GM19463 (cell line): ENCODE measurements around the gene REXO1.

Source experiments
- ATAC-seq: cut with Tn5 transposase; IDR thresholded peaks from one replicate; pipeline ENCODE4 v1.9.1; 2021; ENCODE audit warnings: mild to moderate bottlenecking, moderate library complexity; ENCODE audit not compliant: unreplicated experiment

Gene REXO1

DNA sequence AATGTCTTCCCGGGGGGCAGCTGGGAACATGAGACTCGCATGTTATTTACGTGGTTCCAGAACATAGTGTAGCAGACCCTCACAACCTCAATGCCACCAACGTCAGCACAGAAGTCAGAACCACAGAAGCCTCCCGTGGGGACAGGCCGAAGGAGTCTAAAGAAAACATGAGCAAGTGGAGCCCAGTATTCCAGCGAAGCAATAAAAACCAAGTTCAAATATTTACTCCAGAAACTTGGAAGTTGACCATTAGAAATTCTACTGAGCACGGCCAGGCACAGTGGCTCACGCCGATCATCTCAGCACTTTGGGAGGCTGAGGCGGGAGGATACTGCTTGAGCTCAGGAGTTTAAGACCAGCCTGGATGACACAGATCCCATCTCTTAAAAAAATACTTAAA, 18.3 kb downstream of the REXO1 start:
- no peak for ATAC-seq

DNA sequence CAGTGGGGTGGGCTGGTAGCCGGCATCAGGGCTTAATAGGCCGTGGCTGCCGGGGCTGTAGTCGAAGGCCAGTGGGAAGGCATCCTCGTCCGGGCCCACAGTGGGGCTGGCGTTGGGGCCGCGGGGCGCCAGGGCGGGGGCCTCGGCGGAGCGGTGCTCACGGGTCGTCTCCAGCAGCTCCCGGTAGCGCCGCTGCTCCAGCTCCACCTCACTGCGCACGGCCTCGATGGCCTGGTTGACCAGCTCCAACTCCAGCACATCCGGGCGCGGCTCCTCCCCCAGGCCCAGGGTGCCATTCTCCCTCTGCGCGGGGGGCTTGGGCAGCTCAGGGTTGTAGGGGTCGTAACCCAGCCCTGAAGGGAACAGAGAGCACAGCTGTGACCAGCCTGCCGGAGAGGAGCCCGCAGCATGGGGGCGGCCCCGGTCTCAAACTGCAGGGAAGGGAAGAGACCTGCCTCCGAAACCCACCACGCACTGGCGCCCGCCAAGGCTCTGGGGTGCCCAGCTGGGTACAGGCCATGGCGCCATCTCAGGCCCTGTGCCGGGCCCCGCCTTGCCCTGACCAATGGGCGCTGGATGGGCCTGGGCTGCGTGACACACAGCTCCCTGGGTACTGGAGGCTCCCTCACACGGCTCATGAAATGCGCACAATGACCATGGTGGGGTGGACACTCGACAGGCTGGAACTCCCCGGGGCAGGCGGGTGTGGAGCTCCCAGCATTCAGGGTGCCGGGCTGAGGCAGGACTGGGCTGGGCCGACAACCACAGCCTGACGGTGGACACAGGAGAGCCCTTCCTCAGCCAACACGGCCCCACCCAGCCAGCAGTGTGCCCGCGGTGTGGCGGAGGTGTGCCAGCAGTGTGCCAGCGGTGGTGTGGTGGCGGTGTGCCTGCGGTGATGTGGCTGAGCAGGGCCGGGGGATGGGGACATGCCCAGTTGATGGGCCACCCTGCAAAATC, 19.7 kb downstream of the REXO1 start:
- ATAC-seq, result no peak

DNA sequence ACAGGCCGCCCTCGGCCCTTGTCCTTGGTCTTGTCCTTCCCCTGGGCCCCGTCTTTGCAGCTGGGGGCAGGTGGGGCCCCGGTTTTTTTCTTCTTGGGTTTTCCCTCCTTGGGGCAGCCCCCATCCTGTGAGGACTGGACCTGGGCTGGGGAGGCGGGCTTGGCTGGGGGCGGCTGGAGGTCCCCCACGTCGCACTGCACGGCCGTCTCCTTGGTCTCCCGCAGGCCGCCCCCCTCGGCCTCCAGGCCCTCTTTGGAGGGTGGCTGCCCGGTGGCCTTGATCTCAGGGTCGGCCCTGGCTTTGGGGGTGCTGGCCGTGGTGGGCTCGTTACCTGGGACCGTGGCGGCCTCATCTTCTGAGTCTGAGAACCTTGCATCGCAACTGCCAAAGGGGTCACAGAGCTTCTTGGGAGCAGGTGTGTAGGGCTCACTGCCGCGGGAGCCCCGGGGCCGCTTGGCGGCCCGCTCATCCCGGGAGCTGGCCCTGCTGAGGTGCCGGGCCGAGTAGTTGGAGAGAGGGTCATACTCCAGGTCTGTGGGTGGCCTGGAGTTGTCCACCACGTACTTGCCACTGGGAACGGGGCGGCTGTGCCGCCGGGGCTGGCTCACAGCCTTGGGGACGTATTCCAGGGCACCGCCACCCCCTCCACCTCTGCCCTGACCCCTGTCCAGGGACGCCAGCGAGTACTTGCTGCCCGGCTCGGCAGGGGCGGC, 20.6 kb downstream of the REXO1 start:
- no peak for ATAC-seq

DNA sequence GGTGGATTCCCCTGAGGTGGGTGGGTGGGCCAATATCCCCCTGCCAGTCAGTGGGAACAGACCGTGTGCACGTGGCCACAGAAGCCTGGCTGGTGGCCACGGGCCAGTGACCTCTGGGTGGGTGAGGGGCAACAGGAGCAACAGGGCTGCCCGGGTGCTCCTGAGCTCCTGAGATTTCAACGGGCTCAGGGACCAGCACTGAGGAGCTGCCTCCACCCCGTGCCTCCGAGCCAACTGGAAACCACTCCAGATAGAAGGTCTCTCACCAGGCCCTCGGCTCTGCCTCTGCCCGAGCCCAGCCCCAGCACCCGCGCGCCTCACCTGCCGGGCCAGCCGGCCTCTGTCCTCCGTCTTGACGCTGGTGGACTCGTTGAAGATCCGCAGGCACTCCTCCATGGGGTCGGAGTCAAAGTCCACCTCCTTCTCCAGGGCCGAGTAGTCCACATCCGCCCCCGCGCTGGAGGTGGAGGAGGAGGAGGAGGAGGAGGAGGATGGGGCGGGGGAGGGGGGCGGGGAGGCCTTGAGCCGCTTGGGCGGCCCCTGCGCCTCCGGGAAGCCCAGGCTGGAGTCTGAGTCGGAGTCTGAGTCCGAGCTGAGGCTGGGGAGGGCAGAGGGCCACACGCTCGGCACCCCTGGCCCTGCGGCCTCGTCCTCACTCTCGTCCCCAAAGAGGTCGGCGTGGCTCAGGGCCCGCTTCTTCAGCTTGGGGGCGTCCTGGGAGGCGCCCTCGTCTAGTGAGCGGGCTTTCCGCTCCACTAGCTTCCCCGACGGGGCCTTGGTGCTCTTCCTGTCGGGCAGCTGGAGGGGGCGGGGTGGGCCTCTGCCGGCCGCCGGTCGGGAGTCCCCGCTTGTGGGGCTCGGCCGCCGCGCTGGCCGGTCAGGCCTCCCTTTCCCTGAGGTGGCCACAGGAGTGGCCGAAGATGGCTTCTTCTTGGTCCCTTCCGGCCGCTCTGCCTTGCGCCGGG, 21.4 kb downstream of the REXO1 start:
- no peak for ATAC-seq

DNA sequence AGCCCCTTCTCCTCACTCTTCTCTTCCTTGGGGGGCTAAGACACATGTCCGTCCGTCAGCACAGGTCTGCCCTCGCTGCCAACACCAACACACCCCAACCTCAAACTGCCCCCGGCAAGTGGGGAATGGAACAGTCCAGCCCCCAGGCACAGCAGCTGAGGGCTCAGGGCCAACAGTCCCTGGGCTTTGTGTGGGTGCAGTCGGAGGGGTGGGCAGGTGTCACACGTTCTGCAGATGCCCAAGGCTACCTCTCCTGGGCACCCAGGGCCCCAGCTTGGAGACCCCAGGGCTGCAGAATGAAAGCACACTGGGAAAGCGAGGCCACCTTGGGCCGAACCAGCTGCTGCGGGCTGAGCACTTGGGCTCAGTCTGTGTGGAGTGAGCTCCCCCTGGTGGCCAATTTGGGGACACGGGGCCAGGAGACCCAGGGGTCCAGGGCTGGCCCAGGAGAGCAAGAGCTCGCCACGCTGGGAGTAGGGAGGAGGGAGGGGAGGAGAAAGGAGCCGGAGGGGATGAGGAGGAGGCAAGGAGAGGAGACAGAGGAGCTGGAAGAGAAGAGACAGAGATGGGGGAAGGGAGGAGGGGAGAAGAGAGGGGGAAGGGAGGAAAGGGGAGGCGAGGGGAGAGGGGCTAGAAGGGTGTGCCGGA, 22.2 kb downstream of the REXO1 start:
- ATAC-seq, result no peak

DNA sequence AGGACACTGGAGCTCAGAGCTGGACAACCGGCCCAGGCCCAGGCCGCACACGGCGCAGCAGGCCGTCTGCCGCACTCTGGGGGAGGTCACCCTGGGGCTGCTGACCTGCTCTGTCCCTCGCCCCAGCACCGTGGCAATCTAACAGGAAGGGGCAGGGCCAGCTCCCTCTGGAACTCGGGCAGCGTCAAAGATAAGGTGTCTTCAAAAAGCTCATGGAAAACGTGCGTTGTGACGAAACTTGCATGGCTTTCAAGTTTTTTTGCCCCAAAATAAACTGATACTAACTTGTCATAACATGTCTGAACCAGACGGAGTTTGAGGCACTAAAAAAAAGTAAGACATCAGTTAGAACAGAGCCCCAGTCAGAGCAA, 24.0 kb downstream of the REXO1 start:
- ATAC-seq, result no peak

DNA sequence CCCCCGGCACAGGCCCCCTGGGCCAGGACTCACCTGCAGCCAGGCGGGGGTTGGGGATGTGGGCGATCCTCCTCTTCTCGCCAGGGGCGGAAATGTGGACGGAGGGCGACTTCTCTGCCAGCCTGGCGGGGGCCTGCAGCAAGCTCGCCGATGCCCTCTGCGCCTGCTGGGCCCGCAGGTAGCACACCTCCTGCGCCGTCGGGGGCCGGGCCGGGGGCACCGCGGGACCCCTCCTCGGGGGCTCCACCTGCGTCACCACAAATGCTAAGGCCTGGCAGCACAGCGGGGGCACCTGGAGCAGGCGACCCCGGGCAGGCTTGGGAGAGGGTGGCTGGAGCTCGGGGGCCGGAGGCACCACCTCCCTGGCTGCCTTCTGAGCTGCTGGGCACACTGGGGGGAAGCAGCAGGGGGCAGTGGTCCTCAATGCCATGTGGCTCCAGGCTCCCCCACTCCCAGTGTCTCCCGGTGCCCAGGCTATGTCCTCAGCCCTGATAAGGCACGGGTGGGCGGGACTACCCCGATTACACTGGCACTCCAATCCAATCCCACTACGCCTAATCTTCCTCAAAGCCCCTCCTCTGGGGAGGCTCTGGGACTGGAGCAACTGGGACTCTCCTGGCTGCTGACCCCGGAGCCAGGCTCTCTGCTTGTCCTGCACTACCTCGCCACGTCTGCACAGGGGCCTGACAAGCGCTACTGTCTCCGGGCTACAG, 24.6 kb downstream of the REXO1 start:
- no peak for ATAC-seq

DNA sequence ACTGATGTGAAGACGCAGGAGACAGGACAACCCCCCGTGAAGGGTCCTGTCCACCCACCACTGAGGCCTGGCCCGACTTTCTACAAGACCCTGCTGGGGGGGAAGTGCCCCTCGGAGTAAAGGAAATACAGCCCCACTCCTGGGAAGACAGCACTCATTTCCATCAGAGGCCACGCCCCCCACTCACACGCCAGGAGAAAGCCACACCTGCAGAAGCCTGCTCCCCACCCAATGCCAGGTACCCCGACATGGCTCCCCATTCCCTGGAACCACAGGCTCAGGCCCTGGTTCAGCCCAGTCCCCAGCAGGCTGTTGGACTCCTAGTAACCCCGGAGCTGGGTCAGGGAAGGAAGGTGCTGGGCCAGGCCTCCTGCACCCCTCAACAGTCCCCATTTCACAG, 25.3 kb downstream of the REXO1 start:
- ATAC-seq, result no peak

DNA sequence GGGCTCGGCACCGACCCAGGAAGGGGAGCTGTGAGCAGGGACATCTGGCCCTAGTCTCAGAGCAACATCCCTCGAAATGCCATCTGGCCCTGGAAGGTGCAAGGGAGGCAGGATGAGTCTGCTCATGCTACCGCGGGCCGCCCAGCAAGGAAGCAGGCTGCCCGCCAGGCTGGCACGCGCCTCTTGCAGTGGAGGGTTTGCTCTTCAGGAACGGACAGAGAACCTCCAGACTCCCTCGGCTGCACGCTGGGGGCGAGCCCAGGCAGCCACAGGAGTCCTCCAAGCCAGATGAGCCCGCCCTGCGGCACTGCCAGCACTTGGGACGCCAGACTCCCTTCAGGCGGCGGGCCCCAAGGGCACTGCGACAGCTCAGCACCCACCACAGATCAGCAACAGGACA, 26.1 kb downstream of the REXO1 start:
- no peak for ATAC-seq

DNA sequence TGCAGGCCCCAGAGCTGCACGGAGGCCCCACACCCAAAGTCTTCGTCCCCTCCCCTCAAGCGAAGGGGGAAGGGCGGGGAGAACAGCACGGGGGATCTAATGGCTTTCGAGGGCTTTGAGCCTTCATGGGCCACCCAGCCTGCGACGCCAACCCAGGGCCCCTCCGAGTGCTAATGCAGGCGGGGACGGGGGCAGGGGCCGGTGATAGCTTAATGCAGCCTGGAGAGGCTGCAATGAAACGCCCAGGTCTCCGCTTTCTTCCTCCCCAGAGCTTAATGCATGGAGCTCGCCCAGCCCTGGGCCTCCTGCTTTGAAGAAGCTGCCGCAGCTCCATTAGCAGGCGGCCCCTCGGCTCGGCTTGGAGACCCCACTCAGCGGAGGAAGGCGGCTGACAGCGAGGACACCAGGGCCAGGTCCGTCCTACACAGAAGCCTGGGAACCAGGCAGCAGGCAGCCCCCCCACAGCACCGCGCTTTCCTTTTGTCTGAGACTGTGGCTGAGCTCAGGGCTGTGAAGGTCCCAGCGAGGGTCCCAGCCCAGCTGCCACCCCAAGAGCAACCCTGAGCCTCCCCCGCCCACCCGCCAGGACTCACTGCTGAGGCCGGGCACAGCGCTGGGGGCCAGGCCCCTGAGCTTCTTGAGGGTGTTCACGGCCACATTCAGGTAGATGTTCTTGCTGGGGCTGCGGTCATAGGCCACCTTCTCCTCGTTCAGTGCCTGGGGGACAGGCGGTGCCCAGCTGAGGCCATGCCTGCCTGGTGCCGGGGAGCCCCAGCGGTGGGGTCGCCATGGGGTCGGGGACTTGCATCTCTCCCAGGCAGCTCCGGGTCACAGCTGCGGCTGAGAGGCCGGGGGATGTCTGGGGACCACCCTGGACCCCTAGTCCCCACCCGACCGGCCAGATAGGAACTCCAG, 28.7 kb downstream of the REXO1 start:
- ATAC-seq, result no peak

DNA sequence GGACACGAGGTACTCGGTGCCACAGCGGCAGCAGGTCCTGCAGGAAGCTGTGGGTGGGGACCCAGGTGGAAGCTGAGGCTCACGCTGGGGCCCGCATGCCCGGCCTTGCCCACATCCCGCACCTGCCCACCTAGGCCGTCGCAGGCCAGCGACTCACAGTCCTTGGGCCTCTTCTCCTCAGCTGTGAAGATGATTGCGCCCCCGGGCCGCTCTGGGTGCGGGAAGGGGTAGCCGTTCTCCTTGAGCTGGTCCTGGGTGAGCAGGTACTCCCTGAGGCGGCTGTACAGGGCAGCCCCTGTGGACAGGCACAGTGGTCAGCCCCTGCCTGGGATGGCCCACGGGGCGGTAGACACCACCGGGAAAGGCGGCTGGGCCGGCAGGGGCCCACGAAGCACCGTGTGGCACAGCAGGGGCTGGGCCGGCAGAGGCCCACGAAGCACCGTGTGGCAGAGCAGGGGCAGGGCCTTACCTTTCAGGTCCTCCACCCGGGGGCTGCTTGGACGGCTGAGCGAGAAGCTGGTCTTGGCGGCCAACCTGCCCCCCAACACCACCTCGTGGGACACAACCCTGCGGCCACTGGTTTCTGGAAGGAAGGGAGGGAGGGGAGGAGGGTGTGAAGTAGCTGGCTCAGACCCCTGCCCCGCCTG, 29.6 kb downstream of the REXO1 start:
- ATAC-seq, result no peak

DNA sequence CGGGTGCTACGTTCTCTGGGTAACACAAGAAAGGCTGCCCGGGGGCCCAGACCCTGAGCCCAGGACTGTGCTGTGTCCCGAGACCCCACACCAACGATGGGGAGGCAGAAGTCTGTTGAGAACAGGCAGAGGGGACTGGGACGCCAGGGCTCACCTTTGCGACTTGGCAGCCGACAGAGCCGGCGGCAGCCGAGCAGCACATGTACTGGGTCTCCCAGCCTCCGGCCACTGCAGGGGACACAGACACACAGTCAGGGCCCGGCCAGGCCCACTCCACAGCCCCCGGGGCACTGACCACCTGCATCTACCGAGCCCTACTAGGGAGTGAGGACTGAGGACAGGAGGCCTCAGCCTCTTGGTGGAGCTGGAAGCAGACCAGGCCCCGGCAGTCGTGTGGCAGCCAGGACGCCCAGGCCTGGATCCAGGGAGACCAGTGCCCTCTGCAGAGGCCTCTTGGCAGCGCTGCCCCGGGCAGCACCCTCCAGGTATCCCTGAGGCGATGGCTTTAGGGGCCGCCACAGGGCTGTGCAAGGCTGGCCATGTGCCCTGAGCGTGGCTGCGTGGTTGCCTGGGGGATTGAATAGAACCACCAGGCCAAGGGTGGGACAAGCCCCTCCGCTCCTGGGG, 30.6 kb downstream of the REXO1 start:
- ATAC-seq, result no peak

DNA sequence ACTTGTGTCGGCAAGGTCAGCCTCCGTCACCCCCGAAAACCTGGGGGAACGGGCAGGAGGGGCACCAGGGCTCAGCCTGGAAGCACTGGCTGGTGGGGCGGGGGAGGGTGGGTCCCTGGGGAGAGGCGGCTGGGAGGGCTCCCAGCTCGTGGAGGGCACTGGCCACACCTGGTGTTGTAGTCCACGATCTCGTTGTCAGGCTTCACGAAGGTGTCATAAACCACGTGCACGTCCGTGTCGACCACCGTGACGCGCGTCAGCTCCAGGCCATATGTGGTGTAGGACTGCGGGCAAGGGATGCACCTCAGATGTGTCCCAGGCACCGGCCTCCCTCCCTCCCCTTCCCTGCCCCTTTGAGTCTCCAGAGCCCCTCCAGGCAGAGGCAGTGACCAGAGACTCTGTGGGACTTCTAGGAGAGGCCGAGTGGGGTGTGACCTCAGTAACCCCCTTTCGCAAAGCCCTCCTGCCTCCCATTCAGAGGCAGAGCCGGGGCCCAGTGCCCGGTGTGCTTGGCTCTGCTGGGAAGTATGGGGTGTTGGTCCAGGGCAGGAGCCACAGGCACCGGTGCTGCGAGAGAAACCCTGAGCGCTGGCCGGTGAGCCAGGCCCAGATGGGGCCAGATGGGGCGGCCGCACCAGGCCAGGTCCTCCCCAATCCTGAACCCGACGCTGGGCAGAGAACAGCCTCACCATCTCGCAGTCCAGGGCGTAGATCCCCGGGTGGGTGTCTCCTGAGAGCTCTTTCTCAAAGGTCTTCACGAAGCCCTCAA, 31.6 kb downstream of the REXO1 start:
- ATAC-seq, result no peak

DNA sequence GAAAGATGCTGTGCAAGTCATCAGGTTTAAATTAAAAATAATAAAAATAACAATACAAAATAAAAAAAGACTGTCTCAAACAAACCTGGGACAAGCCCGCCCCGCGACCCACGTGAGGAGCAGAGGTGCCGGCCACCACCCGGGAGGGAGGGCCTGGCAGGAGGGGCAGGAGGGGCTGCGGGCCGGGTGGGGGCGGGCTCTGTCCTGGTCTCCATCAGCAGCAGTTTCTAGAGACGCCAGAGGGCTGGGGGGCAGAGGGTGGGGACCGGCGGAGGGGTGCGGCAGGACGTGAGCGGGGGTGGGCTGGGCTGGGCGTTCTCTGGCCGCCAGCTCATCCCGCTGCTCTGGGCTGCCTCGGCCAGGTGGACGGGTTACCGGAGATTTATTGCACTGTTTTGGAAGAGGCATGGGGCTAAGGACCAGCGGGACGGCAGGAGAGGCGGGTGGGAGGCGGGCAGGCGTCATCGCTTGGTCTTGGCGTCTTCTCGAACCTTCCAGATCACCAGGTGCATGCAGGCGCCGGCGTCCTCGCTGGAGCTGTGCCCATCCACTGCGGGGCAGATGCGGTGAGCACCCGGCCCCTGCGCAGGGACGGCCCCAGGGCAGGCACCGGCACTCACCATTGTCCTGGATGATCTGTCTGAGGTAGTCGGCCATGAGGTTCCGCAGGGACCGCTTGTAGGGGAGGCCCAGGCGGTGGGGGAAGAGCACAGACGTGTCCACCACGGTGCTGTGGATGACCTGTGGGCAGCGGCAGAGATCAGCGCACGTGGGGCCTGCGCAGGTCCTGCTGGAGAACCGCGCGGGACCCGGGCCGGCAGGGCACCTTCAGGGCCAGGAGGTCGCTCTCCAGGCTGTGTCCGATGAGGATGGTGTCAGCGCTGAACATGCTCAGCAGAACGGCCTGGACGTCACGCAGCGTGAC, 32.4 kb downstream of the REXO1 start:
- no peak for ATAC-seq

DNA sequence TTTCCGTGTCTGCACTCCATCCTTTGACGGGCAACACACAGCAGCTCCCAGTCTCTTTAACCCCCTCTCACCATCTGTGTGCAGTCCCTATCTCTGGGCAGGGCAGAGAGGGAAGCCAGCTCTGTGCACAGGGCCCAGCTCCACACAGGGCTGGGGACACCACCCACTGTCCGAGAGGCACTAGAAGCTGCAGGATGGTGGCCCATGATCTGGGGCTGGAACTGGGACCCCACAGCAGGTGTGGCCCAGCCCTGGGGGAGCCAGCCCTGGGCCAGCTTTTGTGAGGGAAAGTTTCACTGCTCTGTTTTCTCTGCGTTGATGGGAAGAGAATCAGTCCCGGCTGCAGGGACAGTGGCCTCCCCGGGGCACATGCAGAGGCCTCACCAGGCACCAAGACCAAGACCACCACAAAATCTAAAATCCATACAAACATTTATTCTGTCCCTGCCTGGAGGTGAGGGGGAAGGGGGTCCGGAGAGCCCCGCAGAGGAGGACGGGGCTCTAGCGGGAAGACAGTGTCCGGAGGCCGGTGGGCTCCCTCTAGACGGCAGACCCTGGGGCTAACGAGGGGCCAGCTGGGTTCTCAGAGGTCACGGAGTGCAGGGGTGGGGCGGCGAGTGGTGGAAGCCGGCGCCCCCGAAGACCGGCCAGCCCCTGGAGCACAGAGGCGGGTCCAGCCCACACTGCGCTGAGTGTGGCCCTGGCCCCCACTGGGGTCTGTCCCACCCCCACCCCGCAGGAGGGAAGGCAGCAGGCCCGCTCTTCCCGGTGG, 33.3 kb downstream of the REXO1 start:
- ATAC-seq, result no peak
